ENCODE results near the gene IFT74.

DNA sequence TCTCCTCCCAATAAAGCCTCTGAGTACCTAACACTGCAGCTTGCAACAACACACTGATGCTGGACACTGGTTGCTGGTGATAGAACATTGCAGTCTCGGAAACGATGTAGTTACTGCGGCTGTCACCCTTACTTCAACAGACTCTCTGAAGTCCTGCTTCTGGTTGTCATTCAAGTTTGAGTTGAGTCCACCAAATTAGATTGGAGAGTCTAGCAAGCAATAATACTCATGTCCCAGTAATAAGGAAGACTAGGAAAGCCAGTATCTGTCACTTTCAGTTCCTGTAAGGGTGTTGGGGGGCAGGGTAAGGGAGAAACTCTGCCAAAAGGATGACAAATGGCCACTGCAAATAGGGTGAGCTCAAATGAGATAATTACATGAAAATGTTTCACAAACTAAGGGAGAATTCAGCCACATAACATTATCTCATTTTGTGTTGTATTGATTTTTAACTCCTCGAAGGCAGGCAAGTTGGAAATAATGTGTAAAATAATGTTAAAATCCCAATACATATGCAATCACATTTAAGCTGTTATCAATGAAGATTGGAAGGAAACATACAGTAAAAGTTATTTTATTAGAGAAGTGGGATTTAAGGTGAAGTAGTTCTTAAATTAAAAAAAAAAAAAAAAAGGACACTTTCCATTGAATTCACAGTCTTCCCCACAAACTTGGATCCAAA lies 849 bp upstream of the IFT74 start:
- TF ChIP-seq SUZ12 (IDR thresholded peaks at IDR 0.05; ENCODE audit: extremely low read depth, insufficient read depth, insufficient read length) (no peak), ZNF274 (IDR thresholded peaks at IDR 0.05; ENCODE audit: low read depth, low read length) (no peak), YY1 (IDR thresholded peaks at IDR 0.05; ENCODE audit: insufficient read depth, insufficient read length) (no peak)
